Thymus (tissue), 11 donors: Measurements from ENCODE around the gene LMAN2. TPM values are rescaled to one million over a fixed set of nuclear protein-coding genes. Genes with fewer than 3 reads are reported as not detected.
A peak's percentile ranks its signal among the peaks of the same experiment; 100 is the strongest.

Experiments used
- DNase-seq, 9 donors: peaks; one replicate each; pipeline ENCODE4 v3.0.0-alpha.2; 2013; ENCODE audit warnings: low spot score in 9 of 9, low read depth in 6 of 9, missing footprints in 1 of 9
- H3K27ac ChIP-seq, 2 donors: one replicate each; pipeline ENCODE4 v1.5.1; 2013; ENCODE audit warnings: control low read depth in 1 of 2, low read depth in 1 of 2, low read length in 1 of 2, mild to moderate bottlenecking in 1 of 2, moderate library complexity in 1 of 2
- H3K27me3 ChIP-seq, 2 donors: one replicate each; pipeline ENCODE4 v1.5.1; 2013; ENCODE audit warnings: low read length in 1 of 2; ENCODE audit not compliant: control insufficient read depth in 2 of 2, insufficient read depth in 1 of 2
- H3K36me3 ChIP-seq, 2 donors: one replicate each; pipeline ENCODE4 v1.5.1; 2013; ENCODE audit warnings: low read length in 1 of 2, mild to moderate bottlenecking in 1 of 2, moderate library complexity in 1 of 2; ENCODE audit not compliant: control insufficient read depth in 2 of 2, insufficient read depth in 2 of 2
- H3K4me1 ChIP-seq, 2 donors: one replicate each; pipeline ENCODE4 v1.5.1; 2013; ENCODE audit warnings: low read length in 2 of 2; ENCODE audit not compliant: control insufficient read depth in 2 of 2, insufficient read depth in 2 of 2
- H3K4me3 ChIP-seq, 2 donors: one replicate each; pipeline ENCODE4 v1.5.1; 2013; ENCODE audit warnings: low read length in 2 of 2, control low read depth in 1 of 2, mild to moderate bottlenecking in 1 of 2
- H3K9me3 ChIP-seq, 2 donors: one replicate each; pipeline ENCODE4 v1.5.1; 2013; ENCODE audit warnings: low read length in 1 of 2, mild to moderate bottlenecking in 1 of 2; ENCODE audit not compliant: control insufficient read depth in 2 of 2, insufficient read depth in 1 of 2
- WGBS: extraction: QIAGEN DNeasy Blood & Tissue Kit; methylation state at CpG from one replicate; pipeline ENCODE4 v1.1.7; 2013; 5-methylcytosine and 5-hydroxymethylcytosine counted together
- polyA plus RNA-seq: library from polyadenylated mRNA; stranded (reverse); fragments of 200-250 nt; gene quantifications from one replicate; pipeline ENCODE4 v1.2.3, GENCODE V29; 2013
- total RNA-seq: library from RNA; stranded (reverse); fragments of 120-200 nt; gene quantifications from one replicate; pipeline ENCODE4 v1.2.4, GENCODE V29; 2013
- donor health status: healthy.

LMAN2 gene
- total and polyA plus RNA-seq, 2 donors: 95.3 to 117 TPM

- no peak overlapping the region for H3K4me3 ChIP-seq
- H3K27ac ChIP-seq: no peak overlapping the region
- peaks cover 1 to 4% of the 10 kb centered on the region in 2 donors for H3K9me3 ChIP-seq
- H3K4me1 ChIP-seq: peaks cover 0 to 11% of the 10 kb centered on the region in 2 donors
- peaks cover 77 to 89% of the 10 kb centered on the region in 2 donors for H3K36me3 ChIP-seq
- 74% methylated on average over 12 of the region's 12 CpGs for WGBS
- DNase-seq: peak in 1 of 9 donors; percentile 47
- no peaks in the 10 kb centered on the region for H3K27me3 ChIP-seq
Observed at GRCh38 chr5:177336112-177336511, 15.4 kb downstream of the LMAN2 start.

- 97% methylated on average over 7 of the region's 7 CpGs for WGBS
- H3K27me3 ChIP-seq: no peaks in the 10 kb centered on the region
- peaks cover 1 to 4% of the 10 kb centered on the region in 2 donors for H3K9me3 ChIP-seq
- H3K4me3 ChIP-seq: no peak overlapping the region
- H3K4me1 ChIP-seq: peaks cover 0 to 11% of the 10 kb centered on the region in 2 donors
- DNase-seq: no peak
- peaks cover 81 to 93% of the 10 kb centered on the region in 2 donors for H3K36me3 ChIP-seq
- no peak overlapping the region for H3K27ac ChIP-seq
Observed at GRCh38 chr5:177335701-177336065, 15.8 kb downstream of the LMAN2 start.

- Histone ChIP-seq H3K4me3 (no peak overlapping the region), H3K9me3 (peaks cover 1 to 4% of the 10 kb centered on the region in 2 donors), H3K36me3 (peaks cover 88 to 95% of the 10 kb centered on the region in 2 donors), H3K27ac (no peak overlapping the region), H3K4me1 (peaks cover 0 to 14% of the 10 kb centered on the region in 2 donors), H3K27me3 (no peaks in the 10 kb centered on the region)
- no peak for DNase-seq
- 98% methylated on average over 21 of the region's 21 CpGs for WGBS
Observed at GRCh38 chr5:177334781-177335700, 16.4 kb downstream of the LMAN2 start.

GRCh38 chr5:177334155-177334551 lies 17.3 kb downstream of the LMAN2 start:
- no peak overlapping the region for H3K4me3 ChIP-seq
- H3K27ac ChIP-seq: no peak overlapping the region
- H3K4me1 ChIP-seq: peaks cover 0 to 14% of the 10 kb centered on the region in 2 donors
- H3K27me3 ChIP-seq: no peaks in the 10 kb centered on the region
- no peak for DNase-seq
- H3K9me3 ChIP-seq: peaks cover under 1 to 4% of the 10 kb centered on the region in 2 donors
- H3K36me3 ChIP-seq: peaks cover 86 to 96% of the 10 kb centered on the region in 2 donors
- 97% methylated on average over 15 of the region's 15 CpGs for WGBS

GRCh38 chr5:177333420-177334154 lies 17.9 kb downstream of the LMAN2 start:
- Histone ChIP-seq H3K36me3 (peaks cover 87 to 93% of the 10 kb centered on the region in 2 donors), H3K27ac (no peak overlapping the region), H3K4me3 (no peak overlapping the region), H3K9me3 (peaks cover 0 to 4% of the 10 kb centered on the region in 2 donors), H3K27me3 (no peaks in the 10 kb centered on the region), H3K4me1 (peaks cover 0 to 14% of the 10 kb centered on the region in 2 donors)
- WGBS: 97% methylated on average over 16 of the region's 16 CpGs
- DNase-seq: no peak

GRCh38 chr5:177332896-177333260 lies 18.6 kb downstream of the LMAN2 start:
- Histone ChIP-seq H3K4me3 (no peak overlapping the region), H3K4me1 (peaks cover 0 to 14% of the 10 kb centered on the region in 2 donors)
- no peak for DNase-seq

GRCh38 chr5:177332031-177332895 lies 19.2 kb downstream of the LMAN2 start:
- H3K4me3 ChIP-seq: no peak overlapping the region
- H3K27ac ChIP-seq: no peak overlapping the region
- H3K4me1 ChIP-seq: peaks cover 0 to 14% of the 10 kb centered on the region in 2 donors
- 55% methylated on average over 35 of the region's 35 CpGs for WGBS
- DNase-seq: no peak
- H3K27me3 ChIP-seq: no peaks in the 10 kb centered on the region
- H3K36me3 ChIP-seq: peaks cover 80 to 84% of the 10 kb centered on the region in 2 donors
- H3K9me3 ChIP-seq: peaks cover 0 to 4% of the 10 kb centered on the region in 2 donors

More at GRCh38 chr5:177332896-177333260, 18.6 kb downstream of the LMAN2 start:
- WGBS: 86% methylated on average over 13 of the region's 13 CpGs
- Histone ChIP-seq H3K36me3 (peaks cover 86 to 90% of the 10 kb centered on the region in 2 donors), H3K27ac (no peak overlapping the region), H3K27me3 (no peaks in the 10 kb centered on the region), H3K9me3 (peaks cover 0 to 4% of the 10 kb centered on the region in 2 donors)

GRCh38 chr5:177330991-177331842 lies 20.3 kb downstream of the LMAN2 start:
- Histone ChIP-seq H3K4me1 (peaks cover 0 to 14% of the 10 kb centered on the region in 2 donors), H3K4me3 (no peak overlapping the region), H3K36me3 (peaks cover 70 to 74% of the 10 kb centered on the region in 2 donors), H3K27me3 (no peaks in the 10 kb centered on the region), H3K27ac (no peak overlapping the region), H3K9me3 (peaks cover 0 to 4% of the 10 kb centered on the region in 2 donors)
- no peak for DNase-seq
- 67% methylated on average over 27 of the region's 27 CpGs for WGBS
